ENCODE data around the gene GLUD1.

The GLUD1 gene

GRCh38 chr10:87060280-87060928, 34.2 kb downstream of the GLUD1 start:
- Histone ChIP-seq H3K36me3 (ENCODE audit: control insufficient read depth in 2 of 2, insufficient read depth in 1 of 2, low read length in 2 of 2) (peaks cover 55 to 79% of the 10 kb centered on the region in 2 experiments), H3K27ac (ENCODE audit: extremely low read depth, low read depth, low read length) (no peak overlapping the region), H3K9me3 (ENCODE audit: control insufficient read depth, insufficient read depth, low read depth, low read length) (no peaks in the 10 kb centered on the region), H3K4me3 (ENCODE audit: low read depth, low read length) (no peak overlapping the region), H3K4me1 (ENCODE audit: control insufficient read depth, insufficient read depth, low read length) (no peaks in the 10 kb centered on the region)
- POLR2A ChIA-PET, result no interaction called here
- CTCF ChIA-PET, result no interaction called here
- TF ChIP-seq ZNF544 (tag by site-specific recombination; IDR thresholded peaks at IDR 0.05) (no peak), ZNF202 (tag by site-specific recombination; IDR thresholded peaks at IDR 0.05; ENCODE audit: borderline replicate concordance) (no peak), ZNF837 (tag by site-specific recombination; IDR thresholded peaks at IDR 0.05) (no peak), ZNF701 (tag by site-specific recombination; IDR thresholded peaks at IDR 0.05) (no peak), ZNF501 (tag by site-specific recombination; IDR thresholded peaks at IDR 0.05) (no peak), ZNF48 (tag by site-specific recombination; IDR thresholded peaks at IDR 0.05) (no peak), KLF16 (tag by site-specific recombination; IDR thresholded peaks at IDR 0.05) (no peak), ZNF394 (tag by site-specific recombination; IDR thresholded peaks at IDR 0.05; ENCODE audit: borderline replicate concordance) (no peak), ZNF473 (tag by site-specific recombination; IDR thresholded peaks at IDR 0.05) (no peak), ZBTB21 (tag by site-specific recombination; IDR thresholded peaks at IDR 0.05) (no peak), ZNF184 (tag by site-specific recombination; IDR thresholded peaks at IDR 0.05) (no peak), ZNF658 (tag by site-specific recombination; IDR thresholded peaks at IDR 0.05) (no peak), ZNF391 (tag by site-specific recombination; IDR thresholded peaks at IDR 0.05; ENCODE audit: borderline replicate concordance, low read depth) (no peak), ZSCAN23 (tag by site-specific recombination; IDR thresholded peaks at IDR 0.05) (no peak), ZNF513 (tag by site-specific recombination; IDR thresholded peaks at IDR 0.05) (no peak), YY2 (tag by site-specific recombination; IDR thresholded peaks at IDR 0.05) (no peak), BCL6B (tag by site-specific recombination; IDR thresholded peaks at IDR 0.05) (no peak)
- TF ChIP-seq, protein P1, sequence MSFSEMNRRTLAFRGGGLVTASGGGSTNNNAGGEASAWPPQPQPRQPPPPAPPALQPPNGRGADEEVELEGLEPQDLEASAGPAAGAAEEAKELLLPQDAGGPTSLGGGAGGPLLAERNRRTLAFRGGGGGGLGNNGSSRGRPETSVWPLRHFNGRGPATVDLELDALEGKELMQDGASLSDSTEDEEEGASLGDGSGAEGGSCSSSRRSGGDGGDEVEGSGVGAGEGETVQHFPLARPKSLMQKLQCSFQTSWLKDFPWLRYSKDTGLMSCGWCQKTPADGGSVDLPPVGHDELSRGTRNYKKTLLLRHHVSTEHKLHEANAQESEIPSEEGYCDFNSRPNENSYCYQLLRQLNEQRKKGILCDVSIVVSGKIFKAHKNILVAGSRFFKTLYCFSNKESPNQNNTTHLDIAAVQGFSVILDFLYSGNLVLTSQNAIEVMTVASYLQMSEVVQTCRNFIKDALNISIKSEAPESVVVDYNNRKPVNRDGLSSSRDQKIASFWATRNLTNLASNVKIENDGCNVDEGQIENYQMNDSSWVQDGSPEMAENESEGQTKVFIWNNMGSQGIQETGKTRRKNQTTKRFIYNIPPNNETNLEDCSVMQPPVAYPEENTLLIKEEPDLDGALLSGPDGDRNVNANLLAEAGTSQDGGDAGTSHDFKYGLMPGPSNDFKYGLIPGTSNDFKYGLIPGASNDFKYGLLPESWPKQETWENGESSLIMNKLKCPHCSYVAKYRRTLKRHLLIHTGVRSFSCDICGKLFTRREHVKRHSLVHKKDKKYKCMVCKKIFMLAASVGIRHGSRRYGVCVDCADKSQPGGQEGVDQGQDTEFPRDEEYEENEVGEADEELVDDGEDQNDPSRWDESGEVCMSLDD (tag by site-specific recombination; IDR thresholded peaks at IDR 0.05), result no peak
- TF ChIP-seq, protein P2, sequence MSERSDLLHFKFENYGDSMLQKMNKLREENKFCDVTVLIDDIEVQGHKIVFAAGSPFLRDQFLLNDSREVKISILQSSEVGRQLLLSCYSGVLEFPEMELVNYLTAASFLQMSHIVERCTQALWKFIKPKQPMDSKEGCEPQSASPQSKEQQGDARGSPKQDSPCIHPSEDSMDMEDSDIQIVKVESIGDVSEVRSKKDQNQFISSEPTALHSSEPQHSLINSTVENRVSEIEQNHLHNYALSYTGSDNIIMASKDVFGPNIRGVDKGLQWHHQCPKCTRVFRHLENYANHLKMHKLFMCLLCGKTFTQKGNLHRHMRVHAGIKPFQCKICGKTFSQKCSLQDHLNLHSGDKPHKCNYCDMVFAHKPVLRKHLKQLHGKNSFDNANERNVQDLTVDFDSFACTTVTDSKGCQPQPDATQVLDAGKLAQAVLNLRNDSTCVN (tag by site-specific recombination; optimal IDR thresholded peaks at IDR 0.05), result no peak

GRCh38 chr10:87059401-87059800, 35.2 kb downstream of the GLUD1 start:
- no peak overlapping the region for H3K27ac ChIP-seq (ENCODE audit: extremely low read depth, low read depth, low read length)
- no peaks in the 10 kb centered on the region for H3K9me3 ChIP-seq (ENCODE audit: control insufficient read depth, insufficient read depth, low read depth, low read length)
- H3K4me1 ChIP-seq (ENCODE audit: control insufficient read depth, insufficient read depth, low read length), result no peaks in the 10 kb centered on the region
- H3K36me3 ChIP-seq (ENCODE audit: control insufficient read depth in 2 of 2, insufficient read depth in 1 of 2, low read length in 2 of 2), result peaks cover 53 to 81% of the 10 kb centered on the region in 2 experiments
- no peak overlapping the region for H3K4me3 ChIP-seq (ENCODE audit: low read depth, low read length)
- ChIA-PET CTCF (no interaction called here), POLR2A (no interaction called here)
- TF ChIP-seq ZBTB20 (tag by site-specific recombination; IDR thresholded peaks at IDR 0.05) (no peak), RBAK (tag by site-specific recombination; IDR thresholded peaks at IDR 0.05) (no peak), ZNF544 (tag by site-specific recombination; IDR thresholded peaks at IDR 0.05) (no peak), SCRT2 (tag by site-specific recombination; IDR thresholded peaks at IDR 0.05) (no peak), ZNF248 (tag by site-specific recombination; IDR thresholded peaks at IDR 0.05) (no peak), ZNF791 (tag by site-specific recombination; IDR thresholded peaks at IDR 0.05) (no peak)
- TF ChIP-seq, protein P3, sequence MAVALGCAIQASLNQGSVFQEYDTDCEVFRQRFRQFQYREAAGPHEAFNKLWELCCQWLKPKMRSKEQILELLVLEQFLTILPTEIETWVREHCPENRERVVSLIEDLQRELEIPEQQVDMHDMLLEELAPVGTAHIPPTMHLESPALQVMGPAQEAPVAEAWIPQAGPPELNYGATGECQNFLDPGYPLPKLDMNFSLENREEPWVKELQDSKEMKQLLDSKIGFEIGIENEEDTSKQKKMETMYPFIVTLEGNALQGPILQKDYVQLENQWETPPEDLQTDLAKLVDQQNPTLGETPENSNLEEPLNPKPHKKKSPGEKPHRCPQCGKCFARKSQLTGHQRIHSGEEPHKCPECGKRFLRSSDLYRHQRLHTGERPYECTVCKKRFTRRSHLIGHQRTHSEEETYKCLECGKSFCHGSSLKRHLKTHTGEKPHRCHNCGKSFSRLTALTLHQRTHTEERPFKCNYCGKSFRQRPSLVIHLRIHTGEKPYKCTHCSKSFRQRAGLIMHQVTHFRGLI (tag by site-specific recombination; IDR thresholded peaks at IDR 0.05), result no peak
- TF ChIP-seq, protein P4, sequence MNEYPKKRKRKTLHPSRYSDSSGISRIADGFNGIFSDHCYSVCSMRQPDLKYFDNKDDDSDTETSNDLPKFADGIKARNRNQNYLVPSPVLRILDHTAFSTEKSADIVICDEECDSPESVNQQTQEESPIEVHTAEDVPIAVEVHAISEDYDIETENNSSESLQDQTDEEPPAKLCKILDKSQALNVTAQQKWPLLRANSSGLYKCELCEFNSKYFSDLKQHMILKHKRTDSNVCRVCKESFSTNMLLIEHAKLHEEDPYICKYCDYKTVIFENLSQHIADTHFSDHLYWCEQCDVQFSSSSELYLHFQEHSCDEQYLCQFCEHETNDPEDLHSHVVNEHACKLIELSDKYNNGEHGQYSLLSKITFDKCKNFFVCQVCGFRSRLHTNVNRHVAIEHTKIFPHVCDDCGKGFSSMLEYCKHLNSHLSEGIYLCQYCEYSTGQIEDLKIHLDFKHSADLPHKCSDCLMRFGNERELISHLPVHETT (tag by site-specific recombination; IDR thresholded peaks at IDR 0.05), result no peak
